PC-9 (cell line): ENCODE results near the gene KDM4B. TPM values are rescaled to one million over a fixed set of nuclear protein-coding genes. Genes with fewer than 3 reads are reported as not detected.

Experiments
- BruUV-seq: library from RNA; stranded (reverse); fragments of 400-500 nt; replicated peaks from 2 replicates; lab custom pipeline; 2021; lab: Mats Ljungman, UMichigan
- CTCF ChIA-PET: fragments of 300-600 bp; sonication (Branson Sonifier 250); formaldehyde crosslinking; loops from one replicate; lab custom pipeline; 2022; ENCODE audit warnings: antibody characterized with exemption; lab: Charles Lee
- POLR2A ChIA-PET: fragments of 300-600 bp; sonication (Branson Sonifier 250); formaldehyde crosslinking; loops from one replicate; lab custom pipeline; 2022; ENCODE audit warnings: antibody characterized with exemption; ENCODE audit not compliant: unreplicated experiment; lab: Charles Lee
- DNase-seq, 2 experiments: peaks; one replicate each; pipeline versions ENCODE4 v3.0.0 to v3.0.0-alpha.2; 2015 to 2022; ENCODE audit warnings: mixed read lengths in 1 of 2
- H2AFZ ChIP-seq: fragments of 200-600 bp; sonication (generic); 2 replicates; pipeline ENCODE4 v1.8.1; 2017; ENCODE audit warnings: antibody characterized with exemption
- H3F3A ChIP-seq: fragments of 200-600 bp; sonication (generic); 2 replicates; pipeline ENCODE4 v1.8.1; 2017; ENCODE audit warnings: antibody characterized with exemption, mild to moderate bottlenecking, low read depth; ENCODE audit not compliant: insufficient read depth
- H3K27ac ChIP-seq: fragments of 200-600 bp; sonication (generic); 2 replicates; pipeline ENCODE4 v1.6.1; 2016; ENCODE audit warnings: mixed run types
- H3K27me3 ChIP-seq: fragments of 200-600 bp; sonication (generic); 2 replicates; pipeline ENCODE4 v1.6.1; 2016; ENCODE audit warnings: low read depth, mixed run types; ENCODE audit not compliant: insufficient read depth
- H3K36me3 ChIP-seq: fragments of 200-600 bp; sonication (generic); 2 replicates; pipeline ENCODE4 v1.6.1; 2016; ENCODE audit warnings: low read depth, mixed run types
- H3K4me1 ChIP-seq: fragments of 200-600 bp; sonication (generic); replicated peaks from 2 replicates; pipeline ENCODE4 v1.6.1; 2016; ENCODE audit warnings: mixed run types; ENCODE audit not compliant: insufficient read depth
- H3K4me2 ChIP-seq: fragments of 200-600 bp; sonication (generic); 2 replicates; pipeline ENCODE4 v1.6.1; 2017; ENCODE audit warnings: mixed run types
- H3K4me3 ChIP-seq: fragments of 200-600 bp; sonication (generic); 2 replicates; pipeline ENCODE4 v1.6.1; 2016; ENCODE audit warnings: mixed run types
- H3K79me2 ChIP-seq: fragments of 200-600 bp; sonication (generic); 2 replicates; pipeline ENCODE4 v1.6.1; 2017; ENCODE audit warnings: low read depth, mixed run types
- H3K9me2 ChIP-seq: fragments of 200-600 bp; sonication (generic); 2 replicates; pipeline ENCODE4 v1.8.1; 2017; ENCODE audit warnings: mild to moderate bottlenecking; ENCODE audit not compliant: insufficient read depth
- H3K9me3 ChIP-seq: fragments of 200-600 bp; sonication (generic); 2 replicates; pipeline ENCODE4 v1.8.1; 2016; ENCODE audit warnings: low read depth; ENCODE audit not compliant: insufficient read depth
- H4K20me1 ChIP-seq: fragments of 200-600 bp; sonication (generic); 2 replicates; pipeline ENCODE4 v1.8.1; 2017; ENCODE audit not compliant: insufficient read depth
- CTCF ChIP-seq: fragments of 200-600 bp; sonication (generic); conservative IDR thresholded peaks from 2 replicates; pipeline ENCODE4 v1.6.1; 2017; ENCODE audit warnings: mixed run types, antibody characterized with exemption, mild to moderate bottlenecking, moderate library complexity
- EZH2 ChIP-seq: fragments of 200-600 bp; sonication (generic); IDR thresholded peaks from 2 replicates; pipeline ENCODE4 v1.8.0; 2017; ENCODE audit warnings: antibody characterized with exemption, low read depth
- intact Hi-C: fragments of 100-400 bp; cut with micrococcal nuclease; formaldehyde crosslinking; loops from one replicate; pipeline ENCODE4 v1.10.0; 2022; ENCODE audit not compliant: unreplicated experiment
- microRNA-seq: library from miRNA; unstranded; fragments of <30 nt; microRNA quantifications from one replicate; pipeline ENCODE4 v1.2.0, GENCODE V29; 2021; ENCODE audit warnings: borderline number of aligned reads, borderline replicate concordance
- total RNA-seq: library from RNA; stranded (reverse); gene quantifications from 2 replicates; pipeline ENCODE4 v1.2.3, GENCODE V29; 2021

KDM4B gene
- total RNA-seq, 1 experiment from 2014 or later: 19.5 TPM

GRCh38 chr19:5200844-5201243 lies 231.9 kb downstream of the KDM4B start:
- H3K27me3 ChIP-seq: no peaks in the 10 kb centered on the region
- no peaks in the 10 kb centered on the region for H3K36me3 ChIP-seq
- no peak overlapping the region for H2AFZ ChIP-seq
- no peaks in the 10 kb centered on the region for H3F3A ChIP-seq
- POLR2A ChIA-PET: no interaction called here
- H3K27ac ChIP-seq: no peak overlapping the region
- BruUV-seq: no TSS peak
- TF ChIP-seq CTCF: no peak
- TF ChIP-seq EZH2: no peak
- no peaks in the 10 kb centered on the region for H4K20me1 ChIP-seq
- H3K4me3 ChIP-seq: no peak overlapping the region
- no peak for DNase-seq
- H3K9me3 ChIP-seq: peaks cover 6% of the 10 kb centered on the region; the same call in 1 of the 2 replicates
- no peaks in the 10 kb centered on the region for H3K4me1 ChIP-seq
- H3K79me2 ChIP-seq: no peaks in the 10 kb centered on the region
- CTCF ChIA-PET: no interaction called here
- no peaks in the 10 kb centered on the region for H3K9me2 ChIP-seq
- no peak overlapping the region for H3K4me2 ChIP-seq
- intact Hi-C loops: no loop called here

GRCh38 chr19:5202553-5202952 lies 233.6 kb downstream of the KDM4B start:
- no TSS peak for BruUV-seq
- Histone ChIP-seq H3K4me2 (no peak overlapping the region), H3K4me3 (no peak overlapping the region), H3K27ac (no peak overlapping the region), H3K4me1 (no peaks in the 10 kb centered on the region), H2AFZ (no peak overlapping the region), H3K36me3 (no peaks in the 10 kb centered on the region), H3K9me2 (no peaks in the 10 kb centered on the region), H4K20me1 (no peaks in the 10 kb centered on the region), H3K9me3 (peaks cover 6% of the 10 kb centered on the region; the same call in 1 of the 2 replicates), H3K27me3 (no peaks in the 10 kb centered on the region), H3K79me2 (no peaks in the 10 kb centered on the region), H3F3A (no peaks in the 10 kb centered on the region)
- TF ChIP-seq EZH2 (no peak), CTCF (no peak)
- ChIA-PET POLR2A (no interaction called here), CTCF (no interaction called here)
- DNase-seq: no peak
- intact Hi-C loops: no loop called here

Small RNAs within 50 kb of the gene (microRNA-seq; reads per million reads assigned to microRNA genes)
- not detected for gene MIR4747

Other genes starting within 250 kb of the KDM4B start
- 83.3 and 85.3 TPM in 2 replicates for gene DPP9, start 245.3 kb upstream of the KDM4B start, total RNA-seq
- 6.5 and 7.0 TPM in 2 replicates for gene FEM1A, start 177.4 kb upstream of the KDM4B start, total RNA-seq
- gene TICAM1, start 137.4 kb upstream of the KDM4B start, total RNA-seq: 9.9 and 12.7 TPM in 2 replicates
- gene PLIN3, start 101.4 kb upstream of the KDM4B start, total RNA-seq: 95.9 and 104 TPM in 2 replicates
- not detected in 2 replicates for gene ARRDC5, start 66.2 kb upstream of the KDM4B start, total RNA-seq
- 48.9 and 61.4 TPM in 2 replicates for gene UHRF1, start 59.6 kb upstream of the KDM4B start, total RNA-seq